Measurements from ENCODE around the gene CCZ1.
"Not testable (repeated sequence)": the region's sequence is repeated elsewhere in the genome, so short reads cannot be mapped to it uniquely, and the experiment has no call there.

The CCZ1 gene

DNA sequence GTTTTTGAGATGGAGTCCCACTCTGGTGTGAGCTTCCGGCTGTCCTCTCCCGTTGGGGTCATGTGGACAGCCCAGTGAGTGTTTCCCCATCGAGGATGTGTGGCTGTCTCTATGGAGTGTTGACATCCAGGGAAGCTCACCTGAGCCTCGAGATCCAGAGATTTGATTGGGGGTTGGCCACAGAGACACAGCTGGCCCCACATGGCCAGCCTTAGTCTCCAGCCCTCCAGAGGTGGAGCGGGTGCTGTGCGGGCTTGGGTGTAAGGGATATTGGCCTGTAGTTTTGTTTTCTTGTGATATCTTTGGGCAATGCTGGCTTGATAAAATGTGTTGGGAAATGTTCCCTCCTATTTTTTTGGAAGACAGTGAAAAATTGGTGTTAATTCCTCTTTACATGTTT is 18.0 kb downstream of the CCZ1 start:
- DNase-seq: not testable (repeated sequence)

DNA sequence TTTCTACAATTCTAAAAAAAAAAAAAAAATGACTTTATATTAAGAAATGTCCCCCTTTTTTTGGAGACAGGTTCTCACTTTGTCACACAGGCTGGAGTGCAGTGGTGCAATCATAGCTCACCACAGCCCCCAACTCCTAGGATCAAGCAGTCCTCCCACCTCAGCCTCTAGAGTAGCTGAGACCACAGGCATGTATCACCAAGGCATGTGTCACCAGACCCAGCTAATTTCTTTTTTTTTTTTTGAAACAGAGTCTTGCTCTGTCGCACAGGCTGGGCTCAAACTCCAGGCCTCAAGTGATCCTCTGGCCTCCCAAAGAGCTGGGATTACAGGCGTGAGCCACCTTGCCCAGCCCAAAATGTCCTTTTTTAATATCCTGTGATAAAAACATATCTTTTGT is 25.6 kb downstream of the CCZ1 start:
- not testable (repeated sequence) for DNase-seq

DNA sequence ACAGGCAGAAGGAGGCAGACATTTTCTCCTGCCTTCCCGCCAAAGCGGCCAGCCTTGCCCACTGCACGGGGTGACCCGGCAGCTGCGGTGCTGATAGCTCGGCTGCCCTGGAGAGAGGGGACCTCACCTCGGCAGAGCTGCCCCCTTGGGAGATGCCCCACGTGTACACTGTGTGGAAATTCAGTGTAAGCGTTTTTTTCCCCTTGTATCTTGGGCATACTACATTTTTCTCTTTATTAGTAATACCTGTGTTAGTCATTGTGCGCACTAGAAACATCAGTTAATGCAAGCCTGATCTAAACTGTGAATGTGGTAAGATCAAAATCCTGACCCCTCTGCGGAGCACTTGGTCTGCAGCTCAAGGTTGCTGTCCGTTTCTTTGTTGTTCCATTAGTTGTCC is 26.1 kb downstream of the CCZ1 start:
- not testable (repeated sequence) for DNase-seq

DNA sequence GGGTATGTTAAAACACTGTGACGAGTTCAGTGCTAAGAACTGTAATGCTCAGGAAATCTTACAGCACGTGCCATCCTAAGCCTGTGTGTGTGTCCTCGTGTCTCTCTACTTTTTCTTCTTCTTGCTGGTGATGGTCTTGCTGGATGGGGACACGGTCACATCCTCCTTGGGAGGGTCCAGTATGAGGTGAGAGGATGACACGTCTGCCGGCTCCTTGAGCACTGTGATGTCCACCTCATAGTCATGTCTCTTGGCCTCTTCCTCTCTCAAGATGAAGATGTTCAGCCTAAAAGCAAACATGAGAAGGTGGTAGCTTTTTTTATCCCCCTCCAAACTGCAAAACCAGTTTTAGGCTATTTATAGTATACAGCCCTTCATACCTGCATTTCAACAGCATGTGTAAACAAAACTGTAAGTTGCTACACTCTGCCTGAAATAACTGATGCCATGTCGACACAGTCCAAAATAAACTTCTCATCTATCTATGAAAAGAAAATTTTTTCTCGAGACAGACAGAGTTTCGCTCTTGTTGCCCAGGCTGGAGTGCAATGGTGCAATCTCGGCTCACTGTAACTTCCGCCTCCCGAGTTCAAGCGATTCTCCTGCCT is 27.8 kb downstream of the CCZ1 start:
- DNase-seq: not testable (repeated sequence)

DNA sequence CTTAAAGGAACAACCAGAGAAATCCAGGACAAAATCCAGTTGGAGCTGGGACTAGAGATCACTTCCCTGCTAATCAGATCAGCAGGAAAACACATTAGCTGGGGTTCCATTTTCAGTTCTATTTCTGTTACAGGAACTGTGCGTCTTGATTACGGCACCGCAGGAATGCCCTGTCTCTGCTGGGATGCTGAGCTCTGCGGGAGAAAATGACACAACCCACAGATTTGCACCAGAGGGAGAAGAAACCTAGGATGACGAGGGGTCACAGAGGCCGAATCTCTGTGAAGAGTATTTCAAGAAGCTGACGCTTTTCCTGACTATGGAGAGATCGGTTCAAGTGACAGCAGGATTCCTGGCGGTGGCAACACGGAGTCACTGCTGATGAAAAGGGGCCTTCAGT is 31.8 kb downstream of the CCZ1 start:
- DNase-seq: not testable (repeated sequence)

DNA sequence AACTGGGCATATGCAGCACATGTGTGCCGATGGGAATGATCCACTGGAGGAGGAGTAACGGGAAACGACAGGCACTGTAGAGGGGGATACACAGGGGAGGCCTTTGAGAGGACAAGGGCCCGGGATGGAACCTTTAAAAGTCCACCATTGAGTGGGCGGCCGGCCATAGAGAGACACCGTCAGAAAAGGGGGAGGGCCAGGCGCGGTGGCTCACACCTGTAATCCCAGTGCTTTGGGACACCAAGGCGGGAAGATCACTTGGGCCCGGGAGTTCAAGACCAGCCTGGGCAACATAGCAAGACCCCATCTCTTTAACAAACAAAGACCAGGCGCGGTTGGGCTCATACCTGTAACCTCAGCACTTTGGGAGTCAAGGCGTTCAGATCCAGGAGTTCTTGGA is 32.7 kb downstream of the CCZ1 start:
- DNase-seq: not testable (repeated sequence)

DNA sequence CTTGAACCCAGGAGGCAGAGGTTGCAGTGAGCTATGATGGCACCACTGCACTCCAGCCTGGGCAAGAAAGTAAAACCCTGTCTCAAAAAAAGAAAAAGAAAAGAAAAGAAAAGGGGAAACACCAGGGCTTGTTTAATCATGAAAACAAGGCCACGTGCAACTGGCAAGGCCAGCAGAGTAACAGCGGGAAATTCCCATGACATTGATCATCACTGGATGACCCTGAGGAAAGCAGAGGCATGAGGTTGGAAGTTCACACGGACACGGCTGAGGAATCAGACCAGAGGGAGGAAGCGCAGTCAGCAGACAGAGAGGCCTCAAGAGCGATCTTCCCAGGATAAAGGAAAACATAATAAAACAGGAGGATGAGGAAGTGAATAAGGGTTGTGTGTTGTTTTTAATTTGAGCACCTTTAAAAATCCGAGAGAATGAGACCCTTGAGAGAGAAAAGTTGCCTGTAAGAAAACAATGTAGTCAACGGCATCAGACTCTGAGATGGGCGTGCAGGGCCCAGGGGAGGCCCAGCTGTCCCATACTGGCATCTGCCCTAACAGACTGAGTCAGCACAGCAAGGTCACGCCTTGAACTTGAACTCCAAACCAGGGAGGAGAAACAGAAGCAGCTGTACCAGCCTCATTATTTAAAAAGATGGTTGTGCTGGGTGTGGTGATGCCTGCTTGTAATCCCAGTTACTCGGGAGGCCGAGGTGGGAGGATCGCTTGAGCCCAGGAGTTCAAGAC is 33.5 kb downstream of the CCZ1 start:
- peak; percentile 4 for DNase-seq

DNA sequence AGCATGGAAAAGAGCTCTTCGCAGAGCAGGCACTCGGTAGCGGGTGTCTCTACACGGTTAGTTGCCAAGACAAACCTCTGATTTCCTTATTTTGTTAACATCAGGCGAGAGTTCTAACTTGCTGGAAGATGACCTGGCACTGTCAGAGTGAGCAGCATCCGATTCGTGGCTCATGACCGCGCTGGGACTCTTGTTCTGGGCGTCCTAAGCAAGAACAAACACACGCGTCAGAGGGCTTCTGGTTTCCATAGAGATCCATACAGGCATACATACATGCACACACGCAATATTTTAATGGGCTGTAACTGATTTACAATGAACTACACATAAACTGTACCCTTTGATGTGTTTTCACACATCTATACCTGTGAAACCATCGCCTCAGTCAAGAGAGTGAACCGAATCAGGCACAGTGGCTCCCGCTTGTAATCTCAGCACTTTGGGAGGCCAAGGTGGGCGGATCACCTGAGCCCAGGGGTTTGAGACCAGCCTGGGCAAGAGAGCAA is 36.5 kb downstream of the CCZ1 start:
- not testable (repeated sequence) for DNase-seq

DNA sequence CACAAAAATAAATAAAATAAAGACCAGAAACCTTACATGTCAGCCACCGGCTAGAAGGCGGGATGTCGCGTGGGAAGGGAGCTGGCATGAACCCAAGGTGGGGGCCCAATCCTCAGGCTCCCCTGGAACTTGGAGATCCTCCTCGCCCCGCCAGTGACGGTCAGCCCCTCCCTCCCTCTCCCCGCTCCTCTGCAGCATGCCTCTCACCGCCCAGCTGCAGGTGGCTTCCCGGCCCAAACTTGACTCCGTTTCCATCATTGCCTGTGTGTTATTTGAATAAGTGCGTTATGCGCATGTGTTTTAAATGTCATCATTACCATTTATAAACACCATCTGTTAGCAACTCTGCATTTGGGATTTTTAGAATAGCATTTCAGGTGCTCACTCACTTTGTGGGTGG is 64.7 kb downstream of the CCZ1 start:
- not testable (repeated sequence) for DNase-seq

DNA sequence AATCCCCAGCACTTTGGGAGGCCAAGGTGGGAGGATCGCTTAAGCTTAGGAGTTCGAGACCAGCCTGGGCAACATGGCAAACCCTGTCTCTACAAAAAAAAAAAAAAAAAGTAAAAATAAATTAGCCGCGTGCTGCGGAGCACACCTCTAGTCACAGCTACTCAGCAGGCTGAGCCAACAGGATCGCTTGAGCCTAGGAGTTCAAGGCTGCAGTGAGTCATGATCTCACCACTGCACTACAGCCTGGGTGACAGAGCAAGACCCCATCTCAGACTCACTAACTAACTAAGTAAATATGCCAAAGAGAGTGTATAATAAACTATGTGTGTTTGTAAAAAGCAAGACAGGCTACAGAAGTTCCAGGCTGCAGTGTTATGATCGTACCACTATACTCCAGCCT is 65.3 kb downstream of the CCZ1 start:
- DNase-seq: not testable (repeated sequence)

DNA sequence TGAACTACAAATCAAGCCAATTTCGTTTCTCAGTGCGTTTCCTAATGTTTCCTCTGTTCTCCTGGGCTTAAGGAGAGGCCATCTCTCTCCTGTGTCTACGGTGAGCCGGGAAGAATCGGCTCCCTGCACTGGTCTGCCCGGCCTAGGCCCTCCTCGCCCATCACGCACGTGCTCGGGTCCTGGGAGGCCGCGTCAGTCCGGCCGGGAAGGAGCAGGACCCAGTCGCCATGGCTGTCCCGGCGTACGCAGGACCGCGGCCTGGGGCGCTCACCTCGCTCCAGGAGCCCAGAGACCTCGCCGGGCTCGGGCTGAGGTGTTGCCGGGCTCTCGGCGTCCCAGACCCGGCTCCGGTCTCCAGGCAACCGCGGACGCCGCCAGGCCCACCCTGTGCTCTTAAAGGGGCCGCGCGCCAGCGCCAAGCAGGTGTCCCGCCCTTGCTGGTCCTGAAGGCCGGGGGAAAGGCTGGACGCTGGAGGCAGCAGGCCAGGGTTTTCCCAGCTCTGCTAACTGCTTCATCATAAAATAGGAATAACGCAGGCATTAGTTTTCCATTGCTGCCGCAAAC is 71.9 kb downstream of the CCZ1 start, which contains the start of gene RSPH10B:
Gene RSPH10B (minus strand): TSS at position 343 of the 565 bp plus-strand sequence. CDS start 3,573 bp downstream, outside the sequence.
- not testable (repeated sequence) for DNase-seq

DNA sequence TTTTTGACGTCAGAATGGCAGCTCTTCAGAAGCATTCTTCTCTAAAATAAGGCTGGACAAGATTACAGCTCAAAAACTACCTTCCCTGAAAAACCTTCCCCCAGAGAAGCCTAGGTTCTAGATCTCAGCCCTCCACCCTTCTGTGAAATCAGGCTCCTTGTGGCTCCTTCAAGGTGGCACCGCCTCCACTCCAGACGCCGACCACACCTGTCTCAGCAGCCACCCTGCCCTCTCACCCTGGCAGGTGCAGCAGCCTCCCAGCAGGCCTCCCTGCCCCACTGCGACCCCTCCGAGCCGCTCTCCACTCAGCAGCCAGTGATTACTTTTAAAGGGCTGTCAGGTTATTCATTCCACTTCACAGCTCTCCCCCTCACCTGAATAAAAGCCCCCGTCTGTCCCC is 75.0 kb downstream of the CCZ1 start:
- DNase-seq: not testable (repeated sequence)
